ENCODE measurements around the gene CCZ1. TPM values are rescaled to one million over a fixed set of nuclear protein-coding genes. Genes with fewer than 3 reads are reported as not detected.
"Not testable (repeated sequence)": the region's sequence is repeated elsewhere in the genome, so short reads cannot be mapped to it uniquely, and the experiment has no call there.

CCZ1 gene
- total and polyA plus RNA-seq, 2 of the 8 experiments (the other 6 are each of a cell fraction or from before 2014, with no cell fraction given): 56.3 to 150 TPM

- H3K4me1 ChIP-seq (replicated peaks in 1 of 4; ENCODE audit: control insufficient read depth in 3 of 4, insufficient read depth in 4 of 4, low read length in 3 of 4); H4K91ac ChIP-seq (replicated peaks; ENCODE audit: insufficient read length, low read length); H3K14ac ChIP-seq (ENCODE audit: insufficient read length); H3K79me1 ChIP-seq (ENCODE audit: low read depth, low read length); H2AFZ ChIP-seq (ENCODE audit: low read length); H3K79me2 ChIP-seq (ENCODE audit: control insufficient read depth in 1 of 2, insufficient read depth in 2 of 2, low read length in 2 of 2); FAIRE-seq; H3K27me3 ChIP-seq (replicated peaks in 1 of 4; ENCODE audit: control insufficient read depth in 3 of 4, extremely low read depth in 1 of 4, insufficient read depth in 3 of 4, low read length in 3 of 4); H3K9ac ChIP-seq (replicated peaks in 1 of 4; ENCODE audit: extremely low read depth in 1 of 4, low read depth in 3 of 4, low read length in 3 of 4); H3K4me3 ChIP-seq (ENCODE audit: extremely low read depth in 1 of 4, insufficient read depth in 2 of 4, low read depth in 3 of 4, low read length in 4 of 4); H3K4me2 ChIP-seq (ENCODE audit: insufficient read depth in 1 of 2, low read depth in 2 of 2, low read length in 2 of 2); H3K27ac ChIP-seq (ENCODE audit: low read depth, low read length); DNase-seq (ENCODE audit: low read depth in 1 of 2, low spot score in 2 of 2); H4K8ac ChIP-seq (ENCODE audit: extremely low read depth, insufficient read depth, low read length); H3K23ac ChIP-seq (ENCODE audit: insufficient read length); H3K9me3 ChIP-seq (ENCODE audit: insufficient read depth in 2 of 2, low read depth in 1 of 2, low read length in 1 of 2); H2BK20ac ChIP-seq (ENCODE audit: low read length); H3K18ac ChIP-seq (ENCODE audit: extremely low read depth, low read length); H4K20me1 ChIP-seq (replicated peaks in 1 of 2; ENCODE audit: control insufficient read depth in 1 of 2, insufficient read depth in 2 of 2, low read length in 2 of 2); H3K36me3 ChIP-seq (ENCODE audit: control insufficient read depth in 2 of 4, insufficient read depth in 4 of 4, low read length in 3 of 4); POLR2A ChIA-PET (ENCODE audit: partially characterized antibody); H3K56ac ChIP-seq (replicated peaks; ENCODE audit: insufficient read length, low read depth, low read length); H3K4ac ChIP-seq (replicated peaks; ENCODE audit: insufficient read length, low read depth, low read length); CTCF ChIA-PET (ENCODE audit: partially characterized antibody); H2AK5ac ChIP-seq (ENCODE audit: low read depth, low read length); H2BK15ac ChIP-seq (ENCODE audit: low read length); H2BK12ac ChIP-seq (ENCODE audit: low read depth, low read length); H2BK120ac ChIP-seq (replicated peaks; ENCODE audit: low read depth, low read length); H2BK5ac ChIP-seq (ENCODE audit: low read depth, low read length); H4K5ac ChIP-seq (ENCODE audit: insufficient read length, low read depth, low read length); H3K23me2 ChIP-seq (ENCODE audit: low read depth, low read length): not testable (repeated sequence)
- 95% methylated on average over 4 of the region's 5 CpGs; no CpG with 5 or more reads in 1 of the 2 experiments for WGBS, 2 experiments (ENCODE audit: extremely low coverage in 1 of 2, insufficient coverage in 1 of 2, insufficient read length in 1 of 2, insufficient replicate concordance in 2 of 2, low coverage in 1 of 2, low lambda C conversion rate in 2 of 2, missing lambda C conversion rate in 1 of 2)
Observed at GRCh38 chr7:5888021-5888420, 10.5 kb upstream of the CCZ1 start.

GRCh38 chr7:5890244-5890643, 8.3 kb upstream of the CCZ1 start:
- H3K4ac ChIP-seq (replicated peaks; ENCODE audit: insufficient read length, low read depth, low read length); H3K23ac ChIP-seq (ENCODE audit: insufficient read length); H4K5ac ChIP-seq (ENCODE audit: insufficient read length, low read depth, low read length); H4K91ac ChIP-seq (replicated peaks; ENCODE audit: insufficient read length, low read length); H3K9me3 ChIP-seq (ENCODE audit: insufficient read depth in 2 of 2, low read depth in 1 of 2, low read length in 1 of 2); H2AK5ac ChIP-seq (ENCODE audit: low read depth, low read length); H2BK20ac ChIP-seq (ENCODE audit: low read length); FAIRE-seq; H3K18ac ChIP-seq (ENCODE audit: extremely low read depth, low read length); H3K4me3 ChIP-seq (ENCODE audit: extremely low read depth in 1 of 4, insufficient read depth in 2 of 4, low read depth in 3 of 4, low read length in 4 of 4); H2BK15ac ChIP-seq (ENCODE audit: low read length); H3K79me1 ChIP-seq (ENCODE audit: low read depth, low read length); H3K56ac ChIP-seq (replicated peaks; ENCODE audit: insufficient read length, low read depth, low read length); H2BK5ac ChIP-seq (ENCODE audit: low read depth, low read length); H3K4me1 ChIP-seq (replicated peaks in 1 of 4; ENCODE audit: control insufficient read depth in 3 of 4, insufficient read depth in 4 of 4, low read length in 3 of 4); POLR2A ChIA-PET (ENCODE audit: partially characterized antibody); H3K23me2 ChIP-seq (ENCODE audit: low read depth, low read length); H3K14ac ChIP-seq (ENCODE audit: insufficient read length); H2AFZ ChIP-seq (ENCODE audit: low read length); H2BK120ac ChIP-seq (replicated peaks; ENCODE audit: low read depth, low read length); H3K4me2 ChIP-seq (ENCODE audit: insufficient read depth in 1 of 2, low read depth in 2 of 2, low read length in 2 of 2); H4K8ac ChIP-seq (ENCODE audit: extremely low read depth, insufficient read depth, low read length); H3K79me2 ChIP-seq (ENCODE audit: control insufficient read depth in 1 of 2, insufficient read depth in 2 of 2, low read length in 2 of 2); H3K9ac ChIP-seq (replicated peaks in 1 of 4; ENCODE audit: extremely low read depth in 1 of 4, low read depth in 3 of 4, low read length in 3 of 4); H4K20me1 ChIP-seq (replicated peaks in 1 of 2; ENCODE audit: control insufficient read depth in 1 of 2, insufficient read depth in 2 of 2, low read length in 2 of 2); H3K27me3 ChIP-seq (replicated peaks in 1 of 4; ENCODE audit: control insufficient read depth in 3 of 4, extremely low read depth in 1 of 4, insufficient read depth in 3 of 4, low read length in 3 of 4); H2BK12ac ChIP-seq (ENCODE audit: low read depth, low read length); DNase-seq (ENCODE audit: low read depth in 1 of 2, low spot score in 2 of 2); H3K27ac ChIP-seq (ENCODE audit: low read depth, low read length); H3K36me3 ChIP-seq (ENCODE audit: control insufficient read depth in 2 of 4, insufficient read depth in 4 of 4, low read length in 3 of 4): not testable (repeated sequence)
- WGBS, 2 experiments (ENCODE audit: extremely low coverage in 1 of 2, insufficient coverage in 1 of 2, insufficient read length in 1 of 2, insufficient replicate concordance in 2 of 2, low coverage in 1 of 2, low lambda C conversion rate in 2 of 2, missing lambda C conversion rate in 1 of 2): 92% methylated on average over 2 of the region's 2 CpGs; no CpG with 5 or more reads in 1 of the 2 experiments
- CTCF ChIA-PET (ENCODE audit: partially characterized antibody): interaction anchor here (0.6 kb wide), 2 partner anchors 19 to 106 kb away, joined by 3 read pairs; no protein-coding TSS in a partner anchor

Measured in H1 (cell line).